ENCODE results near the gene GOLPH3L.
"Not testable (repeated sequence)": the region's sequence is repeated elsewhere in the genome, so short reads cannot be mapped to it uniquely, and the experiment has no call there.

Gene GOLPH3L

DNA sequence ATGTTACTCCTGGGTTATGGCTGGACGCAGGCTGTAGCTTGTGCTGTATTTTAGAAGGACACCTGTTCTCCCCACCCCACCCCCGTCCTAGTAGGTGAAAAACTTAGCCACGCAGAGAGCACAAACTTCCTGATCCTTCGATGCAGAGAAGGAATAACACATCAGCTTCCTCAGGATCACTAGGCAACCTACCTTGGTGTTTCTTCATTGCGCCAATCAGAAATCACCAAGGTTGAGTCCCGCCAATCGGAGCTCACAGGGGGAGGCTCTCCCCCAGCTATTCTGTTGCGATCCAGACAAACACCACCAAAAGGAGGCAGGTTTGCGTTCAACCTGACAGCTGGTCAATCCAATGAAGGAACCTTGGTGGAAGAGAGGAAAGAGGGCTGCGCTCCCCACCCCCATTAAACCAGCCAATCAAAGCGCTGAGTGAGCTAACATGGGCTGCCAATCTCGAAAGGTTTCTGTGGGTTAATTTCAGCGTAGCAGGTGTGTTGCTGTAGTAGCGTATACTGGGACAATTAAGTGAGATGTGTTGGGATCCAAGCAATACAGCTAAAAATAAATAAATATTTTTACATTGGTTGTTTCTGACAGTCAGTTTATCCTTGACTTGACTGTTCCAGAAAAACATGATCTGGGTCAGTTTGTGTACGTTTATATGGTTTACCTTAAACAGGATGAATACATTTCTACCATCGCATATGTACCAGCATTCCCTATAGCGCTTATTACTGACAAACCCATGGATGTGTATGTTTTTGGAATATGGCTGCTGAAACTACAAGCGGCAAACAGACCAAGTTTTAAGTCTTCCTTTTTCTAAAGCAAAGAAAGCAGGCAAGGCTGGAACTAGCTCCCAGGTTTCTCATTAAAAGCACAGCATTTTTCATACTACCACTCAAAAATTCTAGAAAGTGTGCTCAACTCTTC, at the start of gene GOLPH3L:
GOLPH3L (minus strand) TSS at position 160 of the 933 bp plus-strand sequence. CDS start 2,316 bp downstream, outside the sequence.
- DNase-seq, result peak; percentile 81

DNA sequence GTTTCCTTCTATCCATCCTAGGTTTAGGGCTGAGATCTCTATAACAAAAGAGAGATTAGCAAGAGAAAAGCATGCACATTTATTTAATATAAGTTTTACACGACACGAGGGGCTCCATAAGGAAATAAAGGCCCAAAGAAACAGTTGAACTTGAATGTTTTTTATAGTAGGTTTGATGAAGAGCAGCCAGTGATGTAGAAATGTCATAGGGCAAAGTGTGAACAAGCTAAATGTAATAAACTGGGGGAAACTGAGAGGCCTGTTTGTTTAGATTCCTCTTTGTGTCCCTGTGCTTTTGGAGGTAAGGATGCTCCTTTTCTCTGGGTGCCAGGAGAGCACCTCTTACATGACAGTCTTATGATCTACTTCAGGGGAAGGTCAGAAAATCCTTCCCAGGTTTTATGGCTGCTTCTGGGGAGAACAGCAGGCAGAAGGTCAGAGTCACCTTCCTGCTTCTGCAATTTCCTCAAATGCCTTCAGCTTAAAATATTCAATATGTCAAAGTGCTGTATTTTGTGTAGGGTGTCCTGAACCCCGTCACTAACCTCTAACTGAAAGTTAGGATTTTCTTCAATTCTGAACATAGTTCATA, 33.3 kb upstream of the GOLPH3L start:
- no peak for DNase-seq

DNA sequence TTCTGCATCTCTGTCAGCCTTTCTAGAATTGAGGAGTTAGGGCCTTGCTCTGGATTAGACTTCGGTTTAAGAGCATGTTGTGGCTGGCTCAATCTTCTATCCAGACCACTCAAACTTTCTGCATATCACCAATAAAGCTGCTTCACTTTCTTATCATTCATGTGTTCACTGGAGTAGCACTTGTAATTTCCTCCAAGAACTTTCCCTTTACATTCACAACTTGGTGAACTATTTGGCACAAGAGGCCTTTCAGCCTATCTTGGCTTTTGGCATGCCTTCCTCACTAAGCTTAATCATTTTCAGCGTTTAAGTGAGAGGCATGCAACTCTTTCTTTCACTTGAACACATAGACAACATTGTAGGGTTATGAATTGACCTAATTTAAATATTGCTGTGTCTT, 27.4 kb upstream of the GOLPH3L start:
- DNase-seq, result no peak

DNA sequence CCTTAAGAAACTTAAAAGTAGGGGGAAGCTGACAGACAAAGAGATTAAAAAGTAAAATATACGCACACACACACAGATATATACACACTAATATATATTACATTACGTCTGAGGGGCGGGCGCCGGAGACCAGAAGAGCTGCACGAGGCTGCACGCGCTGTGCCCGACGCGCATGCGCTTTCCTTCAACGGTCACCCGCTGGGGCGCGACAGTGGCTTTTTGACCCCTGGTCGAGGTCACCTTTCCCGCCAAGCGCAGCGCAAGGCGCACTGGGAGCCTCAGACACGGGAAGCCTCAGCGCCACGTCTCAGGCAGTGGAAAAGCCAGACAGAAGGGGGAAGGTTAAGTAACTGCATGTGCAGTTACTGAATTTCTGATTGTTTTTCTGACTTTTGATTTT, 23.7 kb upstream of the GOLPH3L start, which contains the start of gene HORMAD1:
HORMAD1 (minus strand) TSS at position 193 of the 400 bp plus-strand sequence. CDS start 1,390 bp downstream, outside the sequence.
- DNase-seq, result no peak

DNA sequence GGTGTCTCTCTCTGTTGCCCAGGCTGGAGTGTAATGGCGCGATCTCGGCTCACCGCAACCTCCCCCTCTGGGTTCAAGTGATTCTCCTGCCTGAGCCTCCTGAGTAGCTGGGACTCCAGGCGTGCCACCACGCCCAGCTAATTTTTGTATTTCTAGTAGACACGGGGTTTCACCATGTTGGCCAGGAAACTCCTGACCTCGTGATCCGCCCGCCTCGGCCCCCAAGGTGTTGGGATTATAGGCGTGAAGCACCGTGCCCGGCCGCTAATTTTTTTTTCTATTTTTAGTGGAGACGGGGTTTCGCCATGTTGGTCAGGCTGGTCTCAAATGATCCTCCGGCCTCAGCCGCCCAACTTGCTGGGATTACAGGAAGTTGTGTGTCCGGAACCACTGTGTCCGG, 23.1 kb upstream of the GOLPH3L start:
- no peak for DNase-seq

DNA sequence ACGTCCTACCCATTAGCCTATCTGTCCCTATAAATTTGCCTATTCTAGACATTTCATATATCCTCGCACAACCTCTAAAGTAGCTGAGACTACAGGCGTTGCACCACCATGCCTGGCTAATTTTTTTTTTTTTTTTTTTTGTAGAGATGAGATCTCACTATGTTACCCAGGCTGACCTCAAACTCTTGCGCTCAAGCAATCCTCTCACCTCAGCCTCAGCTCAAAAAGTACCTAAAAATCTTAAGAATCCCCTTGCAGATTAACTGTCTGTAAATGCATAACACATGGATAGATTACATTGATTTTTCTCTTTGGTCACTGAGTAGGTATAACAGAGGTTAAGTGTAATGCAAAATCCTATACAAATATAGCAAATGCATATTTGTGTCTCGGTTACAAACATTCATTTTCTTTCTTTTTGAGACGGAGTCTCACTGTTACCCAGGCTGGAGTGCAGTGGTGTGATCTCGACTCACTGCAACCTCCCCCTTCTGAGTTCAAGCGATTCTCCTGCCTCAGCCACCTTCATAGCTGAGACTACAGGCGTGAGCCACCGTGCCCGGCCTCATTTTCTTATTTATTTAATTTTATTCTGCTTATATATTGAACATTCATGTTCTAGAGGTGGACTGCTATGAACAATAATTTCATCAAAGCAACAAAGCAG, 21.4 kb upstream of the GOLPH3L start:
- no peak for DNase-seq

DNA sequence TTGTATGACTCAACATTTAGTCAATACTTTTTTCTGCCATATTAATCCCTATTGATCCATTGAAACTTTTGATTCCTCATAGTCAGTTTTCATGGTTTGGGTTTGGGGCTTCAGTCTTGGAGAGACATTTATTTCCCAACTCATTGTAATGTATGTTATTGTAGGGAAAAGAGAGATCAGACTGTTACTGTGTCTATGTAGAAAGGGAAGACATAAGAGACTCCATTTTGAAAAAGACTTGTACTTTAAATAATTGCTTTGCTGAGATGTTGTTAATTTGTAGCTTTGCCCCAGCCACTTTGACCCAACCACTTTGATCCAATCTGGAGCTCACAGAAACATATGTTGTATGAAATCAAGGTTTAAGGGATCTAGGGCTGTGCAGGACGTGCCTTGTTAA, 12.1 kb upstream of the GOLPH3L start:
- DNase-seq, result not testable (repeated sequence)

DNA sequence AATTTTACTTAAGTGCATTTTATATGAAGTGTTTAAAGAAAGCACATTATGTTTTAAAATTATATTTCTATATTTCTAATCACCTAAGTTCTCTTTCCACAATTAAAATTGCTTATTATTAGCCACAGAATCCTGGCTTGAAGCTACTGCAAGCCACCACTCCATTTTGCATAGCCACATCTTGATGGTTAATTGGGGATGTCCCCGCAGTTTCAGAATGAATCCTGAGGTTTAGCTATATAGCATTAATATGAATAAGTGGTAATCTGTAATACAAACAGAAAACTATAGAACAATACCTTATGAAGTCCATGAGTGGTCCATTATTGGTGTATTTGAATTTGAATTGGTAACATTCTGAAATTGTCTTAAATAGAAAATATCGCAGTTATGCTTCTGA, 11.6 kb upstream of the GOLPH3L start:
- no peak for DNase-seq

DNA sequence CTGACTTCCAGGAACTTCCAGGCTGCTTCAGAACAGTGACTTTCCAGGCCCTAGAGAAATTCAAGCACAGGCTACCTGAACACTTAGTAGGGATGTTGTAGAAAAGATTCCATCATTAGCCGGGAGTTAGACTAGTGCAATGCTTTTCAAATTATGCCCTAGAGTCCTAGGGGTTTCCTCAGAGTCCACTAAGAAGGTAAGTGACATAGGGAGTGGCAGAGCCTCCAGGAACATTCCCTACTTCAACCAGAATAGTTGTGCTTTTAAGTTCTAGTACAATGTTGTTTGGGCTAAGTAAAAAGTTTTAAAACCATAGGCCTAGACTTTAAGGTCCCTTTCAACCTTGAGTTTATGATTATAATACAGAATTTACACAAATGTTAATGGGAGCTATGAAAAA, 9.1 kb upstream of the GOLPH3L start:
- no peak for DNase-seq

DNA sequence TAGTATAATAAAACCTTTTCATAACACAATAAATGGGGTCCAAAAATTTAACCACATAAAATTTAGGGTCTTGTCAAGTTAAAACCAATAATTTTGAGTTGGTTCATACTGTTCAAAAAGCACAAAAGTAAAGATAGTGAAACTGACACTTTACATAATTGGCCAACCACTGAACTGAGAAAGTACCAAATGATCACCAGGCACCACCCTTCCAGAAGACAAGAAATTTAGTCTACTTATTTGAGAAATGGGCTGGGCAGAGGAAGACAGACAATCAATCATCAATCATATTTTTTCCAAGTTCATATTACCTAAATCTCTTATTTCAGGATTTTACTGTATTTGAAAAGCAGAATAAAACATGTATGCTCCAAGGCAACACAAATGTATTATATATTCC, 6.5 kb upstream of the GOLPH3L start:
- DNase-seq, result no peak

DNA sequence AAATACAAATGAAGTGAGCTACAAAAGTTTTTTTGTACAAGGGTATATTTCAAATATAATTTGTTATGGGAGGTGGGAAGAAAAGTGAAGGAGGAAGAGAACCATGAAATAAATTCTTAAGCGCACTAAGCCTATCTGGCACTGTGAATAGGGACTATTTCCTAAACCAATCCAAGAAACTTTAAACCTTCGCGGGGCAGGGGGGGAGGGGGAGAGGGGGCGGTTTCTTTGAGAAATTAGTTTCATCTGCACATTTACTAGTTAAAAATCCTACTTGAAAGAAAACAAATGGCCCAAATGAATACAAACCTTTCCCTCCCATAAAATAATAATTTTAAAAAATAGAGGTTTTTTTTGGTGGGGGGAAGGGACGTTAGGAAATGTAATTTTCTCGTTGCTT, 364 bp downstream of the GOLPH3L start:
- no peak for DNase-seq

DNA sequence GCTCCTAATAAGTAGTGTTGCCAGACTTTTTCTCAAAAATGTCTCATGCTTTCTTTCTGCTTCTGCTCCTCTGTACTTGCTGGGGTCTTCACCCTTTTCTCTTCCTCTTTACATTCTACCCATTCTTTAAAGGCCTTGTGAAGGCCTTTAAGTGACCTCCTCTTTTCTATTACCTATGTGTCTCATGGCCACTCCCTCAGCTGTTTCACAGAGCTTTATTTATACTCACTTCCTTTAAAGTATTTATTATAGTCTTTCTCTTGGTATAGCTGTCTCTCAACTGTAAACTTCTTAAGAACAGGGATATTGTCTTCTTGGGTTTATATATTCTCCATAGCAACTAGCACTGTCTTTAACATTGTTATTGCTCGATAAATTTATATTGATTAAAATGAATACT, 792 bp downstream of the GOLPH3L start:
- DNase-seq, result no peak

DNA sequence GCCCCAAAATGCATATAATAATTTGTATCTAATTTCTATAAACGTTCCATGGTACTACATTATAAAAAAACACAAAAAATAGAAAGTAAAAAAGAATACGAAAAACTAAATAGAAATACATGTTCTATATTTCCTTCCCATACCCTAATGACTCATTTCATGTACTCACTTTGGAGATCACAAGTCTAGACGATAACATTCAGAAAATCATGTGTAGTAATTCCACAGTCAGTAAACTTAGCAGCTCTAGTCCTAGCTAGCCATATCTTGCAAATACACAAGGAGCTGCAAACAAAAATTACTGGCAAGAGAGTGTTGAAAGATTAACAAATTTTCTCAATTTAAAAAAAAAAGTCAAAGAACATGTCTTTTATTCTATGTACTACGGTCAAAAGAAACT, 1.4 kb downstream of the GOLPH3L start:
- DNase-seq, result no peak

DNA sequence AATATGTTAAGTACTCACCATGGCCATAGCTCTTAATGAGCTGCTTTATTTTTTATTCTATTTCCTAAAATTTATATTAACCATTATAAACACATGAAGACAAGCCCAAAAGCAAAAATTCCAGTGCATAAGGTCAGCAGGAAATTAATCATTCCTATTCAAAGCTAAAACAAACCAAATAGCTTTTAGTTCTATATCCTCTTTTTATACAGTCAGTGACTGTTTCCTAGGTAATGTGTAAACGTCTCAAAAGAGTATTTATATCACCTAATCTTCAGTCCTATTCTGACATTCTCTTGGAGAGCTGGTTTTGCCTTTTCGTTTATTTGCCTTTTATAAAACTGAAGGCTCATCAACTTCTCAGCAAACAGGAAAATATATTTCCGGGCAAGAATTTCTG, 4.2 kb downstream of the GOLPH3L start:
- DNase-seq, result no peak

DNA sequence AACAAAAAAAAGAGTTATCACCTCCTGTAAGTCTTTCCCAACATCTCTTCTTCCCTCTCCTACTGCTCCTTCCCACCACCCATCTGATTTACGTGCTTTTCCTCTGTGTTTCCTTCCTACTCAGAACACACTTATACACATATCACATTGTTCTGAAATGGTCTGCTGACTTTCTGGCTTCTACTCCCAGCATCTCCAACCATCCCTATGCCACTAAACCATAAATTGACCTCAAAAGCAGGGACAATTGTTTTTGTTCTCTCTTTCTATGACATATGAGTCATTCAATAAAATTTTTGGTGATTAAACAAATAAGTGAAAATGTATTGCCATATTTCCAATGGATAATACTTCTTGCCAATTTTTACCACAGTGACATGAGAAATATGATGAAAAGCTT, 8.2 kb downstream of the GOLPH3L start:
- DNase-seq, result no peak

DNA sequence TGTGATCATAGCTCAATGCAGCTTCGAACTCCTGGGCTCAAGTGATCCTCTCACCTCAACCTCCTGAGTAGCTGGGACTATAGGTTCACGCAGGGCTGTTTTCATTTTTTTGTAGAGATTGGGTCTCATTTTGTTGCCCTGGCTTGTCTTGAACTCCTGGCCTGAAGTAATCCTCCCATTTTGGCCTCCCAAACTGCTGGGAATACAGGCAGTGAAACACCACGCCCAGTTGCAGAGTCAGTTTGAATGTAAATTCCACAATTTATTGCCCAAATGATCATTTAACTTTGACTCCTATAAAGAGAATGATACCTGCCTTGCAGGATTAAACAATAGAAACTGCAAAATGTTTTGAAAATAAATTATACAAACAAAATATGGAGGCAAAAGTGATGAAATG, 10.7 kb downstream of the GOLPH3L start:
- no peak for DNase-seq

DNA sequence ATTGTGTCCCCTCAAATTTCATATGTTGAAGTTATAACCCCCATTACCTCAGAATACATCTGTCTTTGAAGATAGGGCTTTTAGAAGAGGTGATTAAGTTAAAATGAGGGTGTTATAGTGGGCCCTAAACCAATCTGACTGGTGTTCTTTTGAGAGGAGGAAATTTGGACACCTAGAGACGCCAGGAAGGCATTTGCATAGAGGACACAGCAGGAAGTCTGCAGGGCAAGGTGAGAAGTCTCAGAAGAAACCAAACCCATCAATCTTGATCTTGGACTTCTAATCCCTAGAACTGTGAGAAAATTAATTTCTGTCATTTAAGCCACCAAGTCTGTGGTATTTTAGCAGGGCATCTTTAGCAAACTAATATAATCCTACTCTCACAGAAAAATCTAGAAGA, 13.0 kb downstream of the GOLPH3L start:
- no peak for DNase-seq

DNA sequence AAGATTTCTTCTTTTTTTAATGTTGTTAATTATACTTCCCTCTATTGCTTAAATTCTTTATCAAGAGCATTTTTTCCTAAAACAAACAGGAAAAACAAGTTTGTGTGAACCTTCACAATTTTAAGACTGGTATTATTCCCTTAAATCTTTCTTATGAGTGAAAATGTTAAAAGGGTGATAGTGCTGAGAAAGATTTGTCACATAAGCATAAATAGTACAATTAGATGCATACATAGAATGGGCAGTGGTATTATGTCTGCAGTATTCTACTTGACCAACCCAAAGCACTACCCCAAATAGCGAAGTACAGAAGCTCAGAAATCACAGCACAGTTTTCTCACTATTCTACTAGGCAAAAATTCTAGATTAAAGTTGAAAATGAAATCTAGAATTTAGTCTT, 18.0 kb downstream of the GOLPH3L start:
- DNase-seq, result no peak

DNA sequence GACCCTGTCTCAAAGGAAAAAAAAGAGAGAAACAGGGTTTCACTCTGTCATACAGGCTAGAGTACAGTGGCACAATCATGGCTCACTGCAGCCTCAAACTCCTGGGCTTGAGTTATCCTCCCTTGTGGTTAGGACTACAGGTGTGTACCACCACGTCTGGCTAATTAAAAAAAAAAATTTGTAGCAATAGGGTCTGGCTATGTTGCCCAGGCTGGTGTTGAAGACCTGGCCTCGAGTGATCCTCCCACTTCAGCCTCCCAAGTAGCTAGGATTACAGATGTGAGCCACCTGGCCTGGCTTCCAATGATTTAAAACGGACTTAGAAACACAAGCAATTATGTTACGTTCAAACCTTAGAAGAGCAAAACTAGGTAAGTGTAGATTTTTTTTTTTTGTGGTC, 22.1 kb downstream of the GOLPH3L start:
- DNase-seq, result no peak

DNA sequence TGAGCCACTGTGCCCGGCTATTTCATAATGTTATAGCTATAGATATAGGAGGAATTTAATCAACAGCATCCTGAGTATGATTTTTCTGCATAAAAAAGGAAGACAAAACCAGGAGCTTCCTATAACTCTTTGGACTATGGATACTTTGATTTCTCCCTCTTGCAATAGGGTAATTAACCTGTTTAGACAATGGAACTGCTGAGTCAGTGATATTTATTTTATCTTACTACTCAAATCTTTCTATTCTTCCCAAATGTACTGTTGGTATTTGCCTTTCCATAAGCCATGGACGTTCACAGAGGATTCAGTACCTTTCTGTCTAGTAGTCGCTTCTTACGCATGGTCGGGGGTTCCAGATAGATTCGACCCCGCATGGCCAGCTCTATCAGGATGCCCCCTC, 33.6 kb downstream of the GOLPH3L start:
- DNase-seq, result no peak

DNA sequence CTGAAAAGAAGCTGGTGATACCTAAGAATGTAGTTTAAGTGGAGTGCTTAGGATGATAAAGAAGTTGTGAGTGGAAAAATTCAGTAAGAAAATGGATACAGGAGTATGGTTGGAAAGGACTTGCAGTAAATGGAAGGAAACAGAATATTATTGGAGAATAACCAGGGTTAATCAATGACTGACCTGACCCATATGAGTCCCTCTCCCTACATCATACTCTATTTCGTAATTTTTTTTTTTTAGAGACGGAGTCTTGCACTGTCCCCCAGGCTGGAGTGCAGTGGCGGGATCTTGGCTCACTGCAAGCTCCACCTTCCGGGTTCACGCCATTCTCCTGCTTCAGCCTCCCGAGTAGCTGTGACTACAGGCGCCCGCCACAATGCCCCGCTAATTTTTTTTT, 34.1 kb downstream of the GOLPH3L start:
- no peak for DNase-seq

DNA sequence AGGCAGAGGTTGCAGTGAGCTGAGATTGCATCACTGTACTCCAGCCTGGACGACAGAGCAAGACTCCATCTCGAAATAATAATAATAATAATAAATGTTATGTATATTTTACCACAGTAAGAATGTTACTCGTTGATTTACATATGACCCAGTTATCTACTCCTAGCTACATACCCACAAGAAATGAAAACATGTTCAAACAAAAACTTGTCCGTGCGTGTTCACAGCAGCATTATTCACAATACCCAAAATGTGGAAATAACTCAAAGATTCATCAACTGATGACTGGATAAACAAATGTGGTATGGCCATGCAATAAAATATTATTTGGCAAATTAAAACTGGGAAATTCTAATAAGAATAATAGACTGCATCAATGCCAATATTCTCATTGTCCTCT, 35.8 kb downstream of the GOLPH3L start:
- DNase-seq, result no peak

DNA sequence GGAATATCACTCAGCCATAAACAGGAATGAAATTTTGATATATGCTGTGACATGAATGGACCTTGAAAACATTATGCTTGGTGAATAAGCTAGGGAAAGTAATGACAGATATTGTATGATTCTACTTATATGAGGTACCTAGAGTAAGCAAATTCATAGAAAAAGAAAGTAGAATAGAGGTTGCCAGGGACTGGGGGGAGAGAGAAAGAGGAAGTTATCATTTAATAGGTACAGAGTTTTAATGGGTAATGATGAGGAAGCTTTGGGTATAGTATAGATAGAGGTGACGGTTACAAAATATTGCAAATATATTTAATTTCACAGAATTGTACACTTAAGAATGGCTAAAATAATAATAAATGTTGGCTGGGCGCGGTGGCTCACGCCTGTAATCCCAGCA, 36.4 kb downstream of the GOLPH3L start:
- no peak for DNase-seq

DNA sequence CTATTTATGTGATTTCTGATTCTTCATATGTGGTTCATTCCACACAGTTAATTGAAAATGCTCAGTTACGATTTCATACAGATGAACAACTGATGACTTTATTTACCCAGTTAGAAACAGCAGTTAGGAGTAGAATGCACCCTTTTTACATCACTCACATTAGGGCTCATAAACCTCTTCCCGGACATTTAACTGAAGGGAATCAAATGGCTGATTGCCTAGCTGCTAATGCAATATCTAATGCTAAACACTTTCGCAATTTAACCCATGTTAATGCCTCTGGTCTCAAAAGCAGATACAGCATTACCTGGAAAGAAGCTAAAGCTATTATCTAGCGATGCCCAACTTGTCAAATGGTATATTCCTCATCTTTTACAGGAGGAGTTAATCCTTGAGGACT, 39.9 kb downstream of the GOLPH3L start:
- DNase-seq, result not testable (repeated sequence)
